AG09319 (cell line): ENCODE results near the gene ASB16.

Experiments
- DNase-seq: peaks from one replicate; pipeline ENCODE4 v3.0.0-alpha.2; 2010; ENCODE audit warnings: low read depth; ENCODE audit errors: extremely low read depth
- CTCF ChIP-seq: IDR thresholded peaks from 2 replicates; pipeline ENCODE4 v1.5.1; 2011; ENCODE audit warnings: low read depth, mild to moderate bottlenecking, inconsistent platforms, low read length, moderate library complexity

Gene ASB16

GRCh38 chr17:44176671-44177501 lies 6.4 kb downstream of the ASB16 start:
- no peak for TF ChIP-seq CTCF
- no peak for DNase-seq

DNA sequence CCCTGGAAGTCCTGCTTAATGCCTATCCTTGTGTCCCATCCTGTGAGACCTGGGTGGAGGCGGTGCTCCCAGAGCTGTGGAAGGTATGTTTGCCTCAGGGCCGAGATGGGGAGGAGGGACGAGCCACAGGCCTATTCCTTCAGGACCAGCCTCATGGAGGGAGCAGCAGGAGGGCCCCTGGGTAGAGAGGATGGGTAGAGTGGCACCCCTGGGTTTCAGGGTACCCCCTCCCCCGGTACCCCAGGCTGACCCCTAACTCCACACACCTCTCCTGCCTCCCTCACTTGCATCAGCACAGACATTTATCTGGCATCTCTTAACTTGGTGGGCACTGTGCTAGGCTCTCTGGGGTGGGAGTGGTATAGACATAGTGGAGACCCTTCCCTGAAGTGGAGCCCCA lies 7.1 kb downstream of the ASB16 start:
- TF ChIP-seq CTCF: no peak
- DNase-seq: no peak

DNA sequence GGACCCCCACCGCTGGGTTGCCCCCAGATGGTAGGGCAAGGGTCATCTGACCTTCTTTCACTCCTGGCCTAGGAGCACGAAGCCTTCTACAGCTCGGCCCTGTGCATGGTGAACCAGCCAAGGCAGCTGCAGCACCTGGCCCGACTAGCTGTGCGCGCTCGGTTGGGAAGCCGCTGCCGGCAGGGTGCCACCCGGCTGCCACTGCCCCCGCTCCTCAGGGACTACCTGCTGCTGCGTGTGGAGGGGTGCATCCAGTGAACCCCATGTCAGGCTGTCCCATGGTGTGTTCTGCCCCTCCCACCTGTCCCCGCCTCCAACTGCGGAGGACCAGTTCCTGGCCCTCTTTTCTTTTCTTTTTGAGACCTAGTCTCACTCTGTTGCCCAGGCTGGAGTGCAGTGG lies 7.6 kb downstream of the ASB16 start:
- TF ChIP-seq CTCF: no peak
- no peak for DNase-seq

GRCh38 chr17:44183024-44183423 lies 12.5 kb downstream of the ASB16 start:
- no peak for DNase-seq
- TF ChIP-seq CTCF: no peak

DNA sequence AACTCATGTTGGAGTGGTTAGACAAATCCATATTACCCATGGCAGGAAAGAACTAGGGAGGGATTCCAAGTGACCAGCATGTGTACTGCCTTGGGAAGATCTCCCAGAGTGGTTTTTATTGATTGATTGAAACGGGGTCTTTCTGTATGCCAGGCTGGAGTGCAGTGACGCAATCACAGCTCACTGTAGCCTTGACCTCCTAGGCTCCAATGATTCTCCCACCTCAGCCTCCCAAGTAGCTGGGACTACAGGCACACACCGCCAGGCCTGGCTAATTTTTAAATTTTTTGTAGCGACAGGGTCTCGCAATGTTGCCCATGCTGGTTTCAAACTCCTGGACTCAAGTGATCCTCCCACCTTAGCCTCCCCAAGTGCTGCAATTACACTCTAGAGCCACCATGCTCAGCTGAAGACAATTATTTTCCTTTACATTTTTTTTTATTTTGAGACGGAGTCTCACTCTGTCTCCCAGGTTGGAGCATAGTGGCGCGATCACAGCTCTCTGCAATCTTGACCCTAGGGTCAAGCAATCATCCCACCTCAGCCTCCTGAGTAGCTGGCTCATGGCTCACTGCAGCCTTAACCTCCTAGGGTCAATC lies 13.8 kb downstream of the ASB16 start:
- no peak for TF ChIP-seq CTCF
- DNase-seq: no peak

GRCh38 chr17:44186307-44187130 lies 16.0 kb downstream of the ASB16 start, which contains the start of gene TMUB2:
Gene TMUB2, plus strand, starts transcription at chr17:44186972. Its CDS starts 737 bp downstream, at chr17:44187709.
- no peak for TF ChIP-seq CTCF
- peak; percentile 99 for DNase-seq
